Cardiac muscle cell (in vitro differentiated cells and primary cell): ENCODE data around the gene SPON2. TPM values are rescaled to one million over a fixed set of nuclear protein-coding genes. Genes with fewer than 3 reads are reported as not detected.

Experiments used
- DNase-seq, 2 donors: peaks; one replicate each; pipeline versions ENCODE4 v3.0.0 to v3.0.0-alpha.2; 2010 to 2017; ENCODE audit warnings: low read depth in 1 of 2, low spot score in 1 of 2
- H3K27ac ChIP-seq: fragments of 200-600 bp; sonication (generic); 2 replicates; pipeline ENCODE4 v1.5.1; 2016
- H3K27me3 ChIP-seq: fragments of 200-600 bp; sonication (generic); 2 replicates; pipeline ENCODE4 v1.6.0; 2016; ENCODE audit warnings: control low read depth
- H3K36me3 ChIP-seq: fragments of 200-600 bp; sonication (generic); 2 replicates; pipeline ENCODE4 v1.5.1; 2016; ENCODE audit warnings: control low read depth
- H3K4me1 ChIP-seq: fragments of 200-600 bp; sonication (generic); 2 replicates; pipeline ENCODE4 v1.8.1; 2017; ENCODE audit warnings: low read depth, mild to moderate bottlenecking, mixed run types
- H3K4me3 ChIP-seq: fragments of 200-600 bp; sonication (generic); 2 replicates; pipeline ENCODE4 v1.5.1; 2016; ENCODE audit warnings: mild to moderate bottlenecking
- H3K9me3 ChIP-seq: fragments of 200-600 bp; sonication (generic); 2 replicates; pipeline ENCODE4 v1.5.1; 2017; ENCODE audit warnings: low read depth, mild to moderate bottlenecking, control low read depth
- CTCF ChIP-seq: IDR thresholded peaks from 2 replicates; pipeline ENCODE4 v1.5.1; 2012; ENCODE audit warnings: low read depth, mild to moderate bottlenecking, low read length
- polyA plus RNA-seq: library from polyadenylated mRNA; unstranded; fragments of >200 nt; fragmentation: Nextera tagmentation; extraction: Ambion mirVana; gene quantifications from 2 replicates; pipeline ENCODE4 v1.2.1, GENCODE V29; 2016
- total RNA-seq: library from RNA; depleted of rRNA; stranded (reverse); fragments of >200 nt; gene quantifications from 2 replicates; pipeline ENCODE4 v1.2.3, GENCODE V29; 2016

Gene SPON2
- total and polyA plus RNA-seq, 2 experiments from 2014 or later, result 0.12 to 0.98 TPM

DNA sequence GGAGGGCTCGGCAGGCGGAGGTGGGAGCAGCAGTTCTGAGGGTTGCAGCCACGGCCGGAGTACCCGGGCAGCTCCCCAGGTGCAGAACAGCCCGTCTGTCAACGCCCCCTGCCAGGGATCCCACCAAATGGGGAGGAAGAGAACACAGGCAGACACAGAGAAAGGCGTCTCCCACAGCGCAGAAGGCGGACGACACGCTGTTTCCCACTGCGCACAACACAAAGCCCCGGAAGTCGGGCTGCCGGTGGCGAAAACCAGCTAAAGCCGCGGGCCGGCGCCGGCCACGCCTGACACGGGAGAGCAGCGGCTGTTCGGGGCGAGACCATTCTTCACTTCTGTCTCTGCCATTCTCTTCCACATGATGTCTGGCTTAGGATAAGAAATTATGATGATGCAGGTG lies 45.0 kb upstream of the SPON2 start:
- no peak for DNase-seq
- H3K9me3 ChIP-seq, result no peaks in the 10 kb centered on the region
- H3K27me3 ChIP-seq, result no peaks in the 10 kb centered on the region
- no peak overlapping the region for H3K4me3 ChIP-seq
- peaks cover 44% of the 10 kb centered on the region for H3K36me3 ChIP-seq
- no peaks in the 10 kb centered on the region for H3K4me1 ChIP-seq
- TF ChIP-seq CTCF, result no peak
- H3K27ac ChIP-seq, result no peak overlapping the region

DNA sequence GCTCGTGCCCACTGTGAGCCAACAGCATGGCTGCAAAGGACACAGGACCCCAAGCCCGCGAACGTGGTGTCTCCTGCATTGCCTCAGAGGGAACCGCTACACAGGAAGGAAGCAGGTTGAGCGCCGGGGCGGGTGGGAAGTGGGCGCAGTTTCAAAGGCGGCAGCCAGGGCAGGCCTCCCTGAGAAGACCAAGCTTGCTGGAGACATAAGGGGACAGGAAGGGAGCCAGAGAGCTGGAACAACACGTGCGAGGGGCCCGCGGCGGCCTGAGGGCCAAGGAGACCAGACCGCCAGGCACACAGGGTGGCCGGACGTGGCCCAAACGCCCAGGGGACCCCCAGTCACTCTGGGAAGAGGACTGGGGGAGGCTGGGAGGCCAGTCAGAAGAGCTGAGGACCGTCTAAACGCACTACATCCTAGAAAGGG lies 44.5 kb upstream of the SPON2 start:
- Histone ChIP-seq H3K4me1 (no peaks in the 10 kb centered on the region), H3K27me3 (no peaks in the 10 kb centered on the region), H3K4me3 (no peak overlapping the region), H3K9me3 (no peaks in the 10 kb centered on the region), H3K36me3 (peaks cover 46% of the 10 kb centered on the region), H3K27ac (no peak overlapping the region)
- DNase-seq, result no peak
- no peak for TF ChIP-seq CTCF

DNA sequence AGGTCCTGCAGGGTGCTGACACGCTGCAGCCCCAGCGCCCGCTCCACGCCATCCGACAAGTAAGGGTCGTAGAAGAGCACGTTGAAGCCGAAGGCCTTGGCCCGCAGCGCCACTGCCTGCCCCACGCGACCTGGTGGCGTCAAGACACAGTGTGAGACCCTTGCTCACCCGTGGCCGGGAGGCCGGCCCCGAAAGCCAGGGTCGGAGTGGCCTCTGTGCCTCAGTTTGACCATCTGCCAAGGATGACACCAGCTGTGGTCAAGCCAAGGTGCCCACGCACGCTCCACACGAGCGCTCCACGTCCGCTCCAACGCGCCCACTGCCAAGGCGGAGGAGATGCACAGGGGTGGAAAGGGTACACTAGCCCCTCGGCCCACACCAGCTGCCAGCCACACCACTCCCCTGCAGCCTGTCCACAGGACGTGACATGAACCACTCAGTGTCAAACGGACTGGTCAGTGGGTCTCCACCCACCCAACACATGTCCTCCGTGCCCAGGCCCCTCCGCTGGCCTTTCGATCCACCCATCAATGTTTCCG lies 43.8 kb upstream of the SPON2 start:
- no peak for DNase-seq
- TF ChIP-seq CTCF, result no peak

GRCh38 chr4:1215141-1216075 lies 43.0 kb upstream of the SPON2 start:
- H3K27ac ChIP-seq, result no peak overlapping the region
- H3K36me3 ChIP-seq, result peaks cover 43% of the 10 kb centered on the region
- no peak for DNase-seq
- H3K4me1 ChIP-seq, result no peaks in the 10 kb centered on the region
- H3K4me3 ChIP-seq, result no peak overlapping the region
- no peaks in the 10 kb centered on the region for H3K27me3 ChIP-seq
- H3K9me3 ChIP-seq, result no peaks in the 10 kb centered on the region
- TF ChIP-seq CTCF, result no peak

More for the DNA sequence above, 43.8 kb upstream of the SPON2 start:
- Histone ChIP-seq H3K4me3 (no peak overlapping the region), H3K27me3 (no peaks in the 10 kb centered on the region), H3K36me3 (peaks cover 46% of the 10 kb centered on the region), H3K9me3 (no peaks in the 10 kb centered on the region), H3K4me1 (no peaks in the 10 kb centered on the region), H3K27ac (no peak overlapping the region)

GRCh38 chr4:1214101-1215095 lies 42.0 kb upstream of the SPON2 start:
- H3K36me3 ChIP-seq, result peaks cover 43% of the 10 kb centered on the region
- H3K27me3 ChIP-seq, result no peaks in the 10 kb centered on the region
- H3K9me3 ChIP-seq, result no peaks in the 10 kb centered on the region
- H3K4me1 ChIP-seq, result peaks cover 5% of the 10 kb centered on the region
- H3K27ac ChIP-seq, result no peak overlapping the region
- TF ChIP-seq CTCF, result no peak
- H3K4me3 ChIP-seq, result no peak overlapping the region
- no peak for DNase-seq
